MCF 10A (cell line): Measurements from ENCODE around the gene KDM2A. TPM values are rescaled to one million over a fixed set of nuclear protein-coding genes. Genes with fewer than 3 reads are reported as not detected.

Experiments
- BruUV-seq: library from RNA; stranded (reverse); fragments of 400-500 nt; replicated peaks from 2 replicates; lab custom pipeline; 2021; lab: Mats Ljungman, UMichigan
- CTCF ChIA-PET: fragments of 300-600 bp; sonication (Branson Sonifier 250); formaldehyde crosslinking; extraction: SDS; loops from one replicate; lab custom pipeline; 2021; ENCODE audit warnings: antibody characterized with exemption, inconsistent platforms; lab: Yijun Ruan, JAX
- POLR2A ChIA-PET: fragments of 300-600, 350-650 bp; sonication (Branson Sonifier 250); formaldehyde crosslinking; extraction: SDS; loops from one replicate; lab custom pipeline; 2020; ENCODE audit warnings: antibody characterized with exemption, inconsistent platforms; lab: Yijun Ruan, JAX
- DNase-seq: peaks from one replicate; pipeline ENCODE4 v3.0.0-alpha.2; 2018; ENCODE audit not compliant: unreplicated experiment
- H3K27ac Mint-ChIP-seq: one replicate; pipeline ENCODE4 v1.8.0; 2022; ENCODE audit warnings: mild to moderate bottlenecking, low read depth, mixed read lengths; ENCODE audit not compliant: unreplicated experiment
- H3K27me3 Mint-ChIP-seq: one replicate; pipeline ENCODE4 v1.8.0; 2022; ENCODE audit warnings: mixed read lengths; ENCODE audit not compliant: insufficient read depth, unreplicated experiment
- H3K36me3 Mint-ChIP-seq: one replicate; pipeline ENCODE4 v1.8.0; 2022; ENCODE audit warnings: mild to moderate bottlenecking, moderate library complexity, mixed read lengths; ENCODE audit not compliant: insufficient read depth, unreplicated experiment
- H3K4me1 Mint-ChIP-seq: one replicate; pipeline ENCODE4 v1.8.0; 2022; ENCODE audit warnings: mixed read lengths; ENCODE audit not compliant: insufficient read depth, unreplicated experiment
- H3K4me3 Mint-ChIP-seq: one replicate; pipeline ENCODE4 v1.8.0; 2022; ENCODE audit warnings: mild to moderate bottlenecking, moderate library complexity, mixed read lengths; ENCODE audit not compliant: unreplicated experiment
- H3K9me3 Mint-ChIP-seq: one replicate; pipeline ENCODE4 v1.8.0; 2022; ENCODE audit warnings: mixed read lengths; ENCODE audit not compliant: unreplicated experiment
- intact Hi-C: fragments of 100-400 bp; cut with micrococcal nuclease; formaldehyde crosslinking; loops from 2 replicates; pipeline ENCODE4 v1.14.1; 2022
- total RNA-seq: library from RNA; stranded (reverse); gene quantifications from 2 replicates; pipeline ENCODE4 v1.2.3, GENCODE V29; 2022
- TF ChIP-seq, protein P1 (sequence below): fragments of 200-600 bp; IDR thresholded peaks from one replicate; pipeline ENCODE4 v1.8.0; 2022; ENCODE audit warnings: antibody characterized with exemption, mild to moderate bottlenecking; ENCODE audit not compliant: unreplicated experiment

The KDM2A gene
- total RNA-seq, 1 experiment from 2014 or later, result 63.8 TPM

DNA sequence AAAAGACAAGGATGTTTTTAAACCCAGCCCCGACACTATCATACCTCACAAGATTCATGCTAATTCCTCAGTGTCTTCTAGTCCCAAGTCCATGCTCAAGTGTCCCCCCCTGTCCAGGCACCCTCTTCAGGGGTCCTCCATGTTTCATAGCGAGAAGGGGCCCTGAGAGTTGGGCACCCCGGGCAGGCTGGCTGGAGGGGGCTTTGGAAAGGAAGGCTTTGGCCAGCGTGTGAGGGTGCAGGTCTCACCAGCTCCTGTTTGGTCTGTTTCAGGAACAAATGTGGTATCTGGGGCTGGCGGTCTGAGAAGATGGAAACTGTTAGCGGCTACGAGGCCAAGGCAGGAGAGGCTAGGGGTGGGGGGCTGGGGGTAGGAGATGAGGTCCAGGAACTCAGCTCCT is 179.7 kb downstream of the KDM2A start:
- no TSS peak for BruUV-seq
- Mint-ChIP-seq H3K4me3 (no peak overlapping the region), H3K36me3 (peaks cover 40% of the 10 kb centered on the region), H3K9me3 (peaks cover 14% of the 10 kb centered on the region), H3K27me3 (no peaks in the 10 kb centered on the region), H3K27ac (no peak overlapping the region), H3K4me1 (peaks cover 6% of the 10 kb centered on the region)
- ChIA-PET CTCF (interaction anchor here (1.4 kb wide), 1 partner anchor 36 kb away, joined by 7 read pairs; no protein-coding TSS in a partner anchor), POLR2A (interaction anchor here (0.7 kb wide), 1 partner anchor 10 kb away, joined by 5 read pairs; the partner anchor contains the start of gene ANKRD13D)
- intact Hi-C loops, result no loop called here
- TF ChIP-seq, protein P1, sequence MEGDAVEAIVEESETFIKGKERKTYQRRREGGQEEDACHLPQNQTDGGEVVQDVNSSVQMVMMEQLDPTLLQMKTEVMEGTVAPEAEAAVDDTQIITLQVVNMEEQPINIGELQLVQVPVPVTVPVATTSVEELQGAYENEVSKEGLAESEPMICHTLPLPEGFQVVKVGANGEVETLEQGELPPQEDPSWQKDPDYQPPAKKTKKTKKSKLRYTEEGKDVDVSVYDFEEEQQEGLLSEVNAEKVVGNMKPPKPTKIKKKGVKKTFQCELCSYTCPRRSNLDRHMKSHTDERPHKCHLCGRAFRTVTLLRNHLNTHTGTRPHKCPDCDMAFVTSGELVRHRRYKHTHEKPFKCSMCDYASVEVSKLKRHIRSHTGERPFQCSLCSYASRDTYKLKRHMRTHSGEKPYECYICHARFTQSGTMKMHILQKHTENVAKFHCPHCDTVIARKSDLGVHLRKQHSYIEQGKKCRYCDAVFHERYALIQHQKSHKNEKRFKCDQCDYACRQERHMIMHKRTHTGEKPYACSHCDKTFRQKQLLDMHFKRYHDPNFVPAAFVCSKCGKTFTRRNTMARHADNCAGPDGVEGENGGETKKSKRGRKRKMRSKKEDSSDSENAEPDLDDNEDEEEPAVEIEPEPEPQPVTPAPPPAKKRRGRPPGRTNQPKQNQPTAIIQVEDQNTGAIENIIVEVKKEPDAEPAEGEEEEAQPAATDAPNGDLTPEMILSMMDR, result no peak
- no peak for DNase-seq

DNA sequence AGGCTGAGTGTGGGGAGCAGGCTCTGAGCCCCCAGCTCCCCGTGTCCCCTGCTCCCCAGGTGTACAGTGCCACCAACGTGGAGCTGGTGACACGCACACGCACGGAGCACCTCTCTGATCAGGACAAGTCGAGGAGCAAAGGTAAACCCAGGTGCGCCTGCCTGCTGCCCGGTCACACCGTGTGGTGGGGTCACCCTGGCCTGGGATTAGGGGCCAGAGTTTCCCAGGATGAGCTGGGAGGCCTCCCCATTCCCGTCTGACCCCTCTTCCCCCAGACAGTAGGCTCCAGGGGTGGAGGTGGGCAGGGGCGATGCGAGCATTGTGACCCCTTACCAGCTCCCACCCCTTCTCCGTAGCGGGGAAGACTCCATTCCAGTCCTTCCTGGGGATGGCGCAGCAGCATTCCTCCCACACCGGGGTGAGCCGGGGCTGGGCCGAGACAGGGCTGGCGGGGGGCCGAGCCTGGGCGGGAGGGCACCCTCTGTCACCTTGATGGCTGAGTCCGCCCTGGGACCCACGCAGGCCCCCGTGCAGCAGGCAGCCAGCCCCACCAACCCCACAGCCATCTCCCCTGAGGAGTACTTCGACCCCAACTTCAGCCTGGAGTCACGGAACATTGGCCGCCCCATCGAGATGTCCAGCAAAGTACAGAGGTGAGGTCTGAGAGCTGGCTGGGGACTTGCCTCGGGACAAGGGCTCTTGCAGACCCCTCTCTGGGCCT is 180.6 kb downstream of the KDM2A start:
- no TSS peak for BruUV-seq
- peaks cover 8% of the 10 kb centered on the region for H3K4me1 Mint-ChIP-seq
- intact Hi-C loops, result no loop called here
- CTCF ChIA-PET, result interaction anchor here (1.4 to 2.3 kb wide), 2 partner anchors 18 to 37 kb away, joined by 7 to 8 read pairs; no protein-coding TSS in a partner anchor
- TF ChIP-seq, protein P1, result no peak
- H3K9me3 Mint-ChIP-seq, result peaks cover 14% of the 10 kb centered on the region
- no peak overlapping the region for H3K27ac Mint-ChIP-seq
- no peak for DNase-seq
- no peak overlapping the region for H3K4me3 Mint-ChIP-seq
- POLR2A ChIA-PET, result no interaction called here
- no peaks in the 10 kb centered on the region for H3K27me3 Mint-ChIP-seq
- H3K36me3 Mint-ChIP-seq, result peaks cover 43% of the 10 kb centered on the region

DNA sequence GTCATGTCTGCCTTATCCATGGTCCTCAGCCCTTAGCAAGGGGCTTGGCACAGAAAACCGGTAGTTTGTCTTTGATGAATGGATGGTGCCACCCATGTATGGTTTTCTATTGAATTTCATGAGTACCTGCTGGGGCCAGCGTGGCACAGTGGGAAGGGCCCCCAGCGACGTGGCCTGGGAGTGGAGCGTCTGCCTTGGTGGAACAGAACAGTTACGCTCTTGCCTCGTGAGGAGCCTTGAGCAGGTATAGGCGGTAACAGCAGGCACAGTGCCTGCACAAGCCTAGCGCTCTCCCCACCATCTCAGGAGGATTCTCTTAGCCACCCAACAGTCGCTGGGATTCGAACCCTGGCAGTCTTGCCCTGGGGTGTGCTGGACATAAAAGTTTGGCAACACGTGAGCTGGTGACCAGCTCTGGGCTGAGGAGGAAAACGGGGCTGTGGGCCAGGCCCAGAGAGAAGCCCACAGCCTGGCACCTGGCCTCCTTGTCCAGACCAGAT is 181.2 kb downstream of the KDM2A start:
- Mint-ChIP-seq H3K4me3 (no peak overlapping the region), H3K27me3 (no peaks in the 10 kb centered on the region), H3K9me3 (peaks cover 14% of the 10 kb centered on the region), H3K4me1 (peaks cover 11% of the 10 kb centered on the region), H3K36me3 (peaks cover 38% of the 10 kb centered on the region), H3K27ac (no peak overlapping the region)
- TF ChIP-seq, protein P1, result no peak
- DNase-seq, result no peak
- no TSS peak for BruUV-seq
- CTCF ChIA-PET, result interaction anchor here (2.3 kb wide), 1 partner anchor 17 kb away, joined by 8 read pairs; no protein-coding TSS in a partner anchor
- POLR2A ChIA-PET, result interaction anchor here (0.7 to 5.7 kb wide), 2 partner anchors 9 to 16 kb away, joined by 3 to 107 read pairs; no protein-coding TSS in a partner anchor
- intact Hi-C loops, result no loop called here

DNA sequence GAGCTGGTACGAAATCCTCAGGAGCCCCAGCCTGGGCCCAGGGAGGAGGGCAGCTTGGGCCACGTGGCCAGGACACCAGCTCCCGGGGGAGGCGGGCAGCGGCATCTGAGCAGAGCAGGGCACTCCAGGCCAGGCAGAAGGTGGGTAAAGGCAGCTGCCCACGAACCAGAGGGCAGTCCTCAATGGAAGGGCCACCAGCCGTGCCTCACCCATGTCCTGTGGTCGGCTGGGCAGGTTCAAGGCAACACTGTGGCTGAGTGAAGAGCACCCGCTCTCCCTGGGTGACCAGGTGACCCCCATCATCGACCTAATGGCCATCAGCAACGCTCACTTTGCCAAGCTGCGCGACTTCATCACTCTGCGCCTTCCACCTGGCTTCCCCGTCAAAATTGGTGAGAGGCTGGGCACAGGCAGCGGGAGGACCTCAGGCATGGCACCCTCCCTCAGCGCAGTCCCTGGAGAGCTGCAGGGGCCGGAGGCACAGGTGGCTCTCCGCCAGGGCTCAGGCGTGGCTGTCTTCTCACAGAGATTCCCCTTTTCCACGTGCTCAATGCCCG is 181.8 kb downstream of the KDM2A start:
- Mint-ChIP-seq H3K27ac (no peak overlapping the region), H3K36me3 (peaks cover 41% of the 10 kb centered on the region), H3K4me1 (peaks cover 11% of the 10 kb centered on the region), H3K9me3 (peaks cover 13% of the 10 kb centered on the region), H3K4me3 (no peak overlapping the region), H3K27me3 (no peaks in the 10 kb centered on the region)
- TF ChIP-seq, protein P1, result no peak
- intact Hi-C loops, result no loop called here
- no TSS peak for BruUV-seq
- no peak for DNase-seq
- POLR2A ChIA-PET, result interaction anchor here (0.7 to 5.7 kb wide), 2 partner anchors 10 to 15 kb away, joined by 3 to 107 read pairs; no protein-coding TSS in a partner anchor
- CTCF ChIA-PET, result interaction anchor here (2.3 kb wide), 1 partner anchor 17 kb away, joined by 8 read pairs; no protein-coding TSS in a partner anchor
